ENCODE results near the gene ZNRF3.

Gene ZNRF3

DNA sequence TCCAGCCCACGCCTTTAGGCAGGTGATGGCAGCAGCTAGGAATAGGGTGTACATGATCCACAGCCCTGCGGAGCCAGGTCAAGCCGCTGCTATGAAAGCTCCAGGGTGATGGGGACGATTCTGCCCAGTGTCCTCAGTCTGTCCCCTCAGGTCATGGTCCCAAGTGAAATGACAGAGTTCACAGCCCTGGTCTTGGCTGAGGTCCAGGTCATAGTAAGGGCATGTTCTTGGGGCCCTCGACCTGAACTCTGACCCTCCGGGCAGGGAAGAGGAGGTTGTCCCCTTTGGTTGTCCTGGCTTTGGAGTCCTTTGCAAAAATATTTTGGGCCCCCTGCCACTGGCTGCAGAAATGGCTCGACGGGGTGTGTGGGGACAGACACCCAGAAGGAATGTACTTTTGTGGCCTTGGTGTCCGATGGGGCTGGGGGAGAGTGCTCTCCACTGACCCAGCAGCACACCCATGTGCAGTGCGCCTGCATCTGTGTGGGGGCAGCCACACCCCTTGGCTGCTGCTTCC lies 170.9 kb downstream of the ZNRF3 start:
- in situ Hi-C loops (cut with HindIII; ENCODE audit: low sequenced_read_pairs) = no loop called here

DNA sequence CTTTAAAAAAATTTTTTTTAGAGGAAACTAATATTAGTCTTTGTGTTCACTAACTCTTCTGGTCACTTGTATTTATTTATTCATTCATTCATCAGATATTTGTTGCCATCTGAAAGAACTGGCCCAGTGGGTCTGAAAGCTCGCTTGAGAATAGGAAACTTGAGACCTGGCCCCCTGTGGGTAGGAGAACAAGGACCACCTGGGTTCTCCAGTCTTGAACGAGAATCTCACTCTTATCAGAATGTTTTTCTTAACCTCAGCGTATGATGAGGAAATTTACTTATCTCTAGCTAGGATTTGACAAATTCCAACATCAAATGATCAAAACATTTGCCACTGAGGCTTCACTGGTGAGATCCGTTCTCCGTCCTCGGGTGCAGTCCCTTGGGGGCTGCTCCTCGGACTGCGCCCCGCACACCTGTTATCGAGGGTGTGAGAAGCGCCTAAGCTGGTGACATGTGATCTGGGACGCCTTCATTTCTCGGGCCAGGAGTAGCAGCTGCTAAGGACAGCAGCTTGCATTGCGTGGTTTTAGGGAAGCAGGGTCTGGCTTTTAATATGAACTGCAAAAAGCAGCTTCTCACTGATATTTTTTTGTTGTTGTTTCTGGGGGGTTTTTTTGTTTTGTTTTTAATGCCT lies 171.9 kb downstream of the ZNRF3 start:
- in situ Hi-C loops (cut with HindIII; ENCODE audit: low sequenced_read_pairs) = no loop called here

DNA sequence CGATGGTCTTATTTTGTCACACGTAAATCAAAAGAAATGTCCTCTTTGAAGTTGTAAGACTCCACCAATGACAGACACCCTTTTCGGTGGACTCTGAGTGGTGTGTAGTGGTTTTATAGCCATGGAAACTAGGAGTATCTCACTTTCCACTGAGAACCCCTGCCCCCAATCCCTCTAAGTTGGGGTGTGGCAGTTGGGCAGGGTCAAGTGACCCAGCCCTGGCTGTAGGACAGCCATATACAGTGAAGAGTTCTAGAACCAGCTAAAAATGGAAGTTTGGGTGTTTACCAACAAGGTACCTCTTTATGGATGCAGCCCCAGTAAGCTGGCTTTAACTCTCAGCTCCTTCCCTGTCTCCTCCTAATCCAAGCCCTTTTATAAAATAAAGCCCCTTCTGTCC lies 173.1 kb downstream of the ZNRF3 start:
- in situ Hi-C loops (cut with HindIII; ENCODE audit: low sequenced_read_pairs) = no loop called here

DNA sequence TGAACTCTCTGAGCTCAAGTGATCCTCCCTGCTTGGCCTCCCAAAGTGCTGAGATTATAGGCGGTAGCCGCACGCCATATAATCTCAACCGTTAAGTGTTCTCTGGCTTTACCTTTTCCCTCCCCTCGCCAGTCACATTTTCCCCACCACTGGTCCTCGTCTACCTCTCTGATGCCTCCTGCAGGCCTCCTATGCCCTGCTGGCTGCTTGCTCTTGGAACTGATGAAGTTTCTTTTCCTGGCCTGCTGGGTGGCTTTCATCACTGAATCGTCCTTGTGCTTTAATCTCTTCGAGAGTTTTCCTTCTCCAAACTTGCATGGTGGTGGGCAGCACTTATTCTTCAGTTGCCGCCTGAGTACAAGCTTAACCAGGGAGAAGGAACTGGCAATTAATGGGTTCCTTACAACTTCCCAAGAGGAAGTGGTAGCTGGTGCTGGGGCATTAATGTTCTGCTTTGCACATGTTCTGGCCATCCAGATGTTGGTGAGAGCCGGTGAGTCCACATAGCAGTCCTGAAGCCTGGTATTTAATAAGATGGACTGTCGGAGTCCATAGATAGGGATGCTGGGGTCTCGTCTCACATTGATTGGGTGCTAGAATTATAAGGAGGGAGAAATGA lies 177.0 kb downstream of the ZNRF3 start:
- in situ Hi-C loops (cut with HindIII; ENCODE audit: low sequenced_read_pairs) = no loop called here

DNA sequence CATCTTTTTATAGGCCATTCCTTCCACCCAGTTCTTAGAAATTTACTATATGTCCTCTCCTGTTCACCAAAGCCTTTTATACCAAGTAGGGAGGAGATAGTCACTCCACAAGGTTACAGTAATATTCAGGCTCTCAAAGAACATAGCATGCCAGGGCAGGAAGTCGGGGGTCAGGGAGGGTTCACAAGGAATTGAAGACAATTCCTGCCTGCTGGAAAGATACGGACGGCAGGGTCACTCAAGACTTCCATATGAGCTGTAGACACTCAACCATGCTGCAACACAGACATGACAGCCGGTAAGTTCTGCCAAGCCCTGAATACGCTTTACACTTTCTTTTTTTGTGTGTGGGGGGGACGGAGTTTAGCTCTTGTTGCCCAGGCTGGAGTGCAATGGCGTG lies 177.6 kb downstream of the ZNRF3 start:
- in situ Hi-C loops (cut with HindIII; ENCODE audit: low sequenced_read_pairs) = no loop called here

DNA sequence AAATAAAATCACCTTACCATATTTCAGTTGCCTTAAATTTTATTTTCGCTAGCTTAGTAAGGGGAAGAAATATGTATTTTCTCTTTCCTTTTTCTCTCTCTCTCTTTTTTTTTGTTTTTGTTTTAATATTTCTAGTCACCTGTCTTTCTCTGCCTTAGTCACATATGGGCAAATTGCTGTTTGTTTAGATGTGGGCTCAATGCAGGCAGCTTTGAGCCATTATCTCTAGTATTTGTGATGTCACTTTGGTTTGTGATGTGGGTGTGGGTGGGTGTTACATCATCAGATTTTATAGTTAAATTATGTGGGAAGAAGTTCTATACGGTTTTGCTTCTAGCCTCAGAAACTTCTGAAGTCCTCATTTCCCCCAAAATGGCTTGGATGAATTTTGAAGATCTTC lies 178.4 kb downstream of the ZNRF3 start, which contains the start of gene C22orf31:
TSS of gene C22orf31 (minus strand) at position 59 of the 400 bp plus-strand sequence. CDS start at position 20, 39 bp downstream.
- in situ Hi-C loops (cut with HindIII; ENCODE audit: low sequenced_read_pairs) = no loop called here

DNA sequence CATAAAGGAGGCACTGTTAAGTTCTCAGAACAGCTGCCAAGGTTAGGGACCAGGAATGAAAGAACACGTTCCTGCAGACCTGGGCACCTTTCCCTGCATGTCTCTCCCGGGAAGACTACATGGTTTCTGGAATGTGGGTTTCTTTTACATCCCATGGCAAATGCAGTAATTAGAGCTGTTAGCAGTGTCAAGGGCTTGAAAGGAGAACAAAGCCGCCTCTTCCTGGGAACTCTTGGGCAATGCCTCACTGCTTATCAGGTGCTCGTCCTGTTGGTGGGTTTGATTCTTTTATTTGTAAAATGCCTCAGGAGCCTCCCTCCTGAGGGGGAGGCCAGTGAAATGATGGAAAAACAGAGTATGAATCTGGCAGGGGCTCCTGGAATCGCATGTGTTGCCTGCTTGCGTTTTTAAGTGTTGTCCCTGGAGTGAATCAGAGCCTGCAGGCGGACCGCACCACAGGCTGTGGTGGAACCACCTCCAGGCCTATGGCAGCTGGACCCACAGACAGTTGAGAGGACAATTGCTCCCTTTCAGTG lies 179.0 kb downstream of the ZNRF3 start:
- in situ Hi-C loops (cut with HindIII; ENCODE audit: low sequenced_read_pairs) = no loop called here

DNA sequence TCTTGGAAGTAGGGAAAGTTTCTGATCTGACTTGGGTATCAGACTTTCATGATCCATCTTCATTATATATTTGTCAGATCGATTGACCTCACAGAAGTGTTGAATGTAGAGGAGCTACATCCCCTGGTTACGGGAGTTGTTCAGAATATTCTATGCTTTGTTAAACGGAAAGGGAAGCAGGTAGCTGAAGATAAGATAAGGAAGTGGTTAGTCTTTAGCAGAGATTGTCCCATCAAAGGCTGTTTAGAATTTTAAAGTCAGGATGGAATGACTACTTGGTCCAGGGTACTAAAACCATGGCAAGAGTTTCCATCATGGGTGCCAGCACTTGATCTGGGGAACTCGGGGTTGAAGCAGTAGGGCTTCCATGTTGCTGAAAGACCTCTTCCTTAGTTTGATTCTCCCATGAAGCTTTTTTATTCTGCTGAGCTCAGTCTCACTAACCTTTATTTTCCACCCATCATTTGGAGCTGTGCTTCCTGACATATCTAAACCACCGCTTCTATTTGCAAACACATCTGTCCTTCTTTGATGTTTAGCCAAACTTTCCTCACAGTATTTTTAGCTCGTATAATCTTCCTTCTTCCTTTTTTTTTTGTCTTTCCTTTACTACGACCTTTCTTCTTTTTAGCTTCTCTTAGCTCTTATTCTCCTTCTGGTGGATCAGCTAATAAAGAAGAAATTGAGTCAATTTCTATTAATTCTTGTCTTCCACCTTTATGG lies 182.3 kb downstream of the ZNRF3 start:
- in situ Hi-C loops (cut with HindIII; ENCODE audit: low sequenced_read_pairs) = no loop called here

DNA sequence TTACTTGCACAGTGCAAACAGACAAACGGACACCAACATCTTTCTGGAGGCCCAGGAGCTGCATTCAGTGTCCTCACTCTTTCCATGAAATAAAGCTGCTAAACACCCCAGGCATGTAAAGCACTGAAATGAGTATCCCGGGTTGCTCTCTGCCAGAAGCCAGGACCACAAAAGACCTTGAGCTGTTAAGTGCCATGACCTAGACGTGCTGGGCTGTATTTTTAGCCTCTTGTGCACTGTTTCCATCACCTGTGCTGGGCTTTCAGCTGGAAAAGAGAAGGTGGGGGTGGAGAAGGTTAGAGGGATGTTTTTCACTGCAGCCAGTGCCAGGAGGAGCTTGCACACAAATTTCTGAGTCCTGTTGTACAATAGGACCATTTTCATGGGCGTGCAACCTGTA lies 186.1 kb downstream of the ZNRF3 start:
- in situ Hi-C loops (cut with HindIII; ENCODE audit: low sequenced_read_pairs) = no loop called here

DNA sequence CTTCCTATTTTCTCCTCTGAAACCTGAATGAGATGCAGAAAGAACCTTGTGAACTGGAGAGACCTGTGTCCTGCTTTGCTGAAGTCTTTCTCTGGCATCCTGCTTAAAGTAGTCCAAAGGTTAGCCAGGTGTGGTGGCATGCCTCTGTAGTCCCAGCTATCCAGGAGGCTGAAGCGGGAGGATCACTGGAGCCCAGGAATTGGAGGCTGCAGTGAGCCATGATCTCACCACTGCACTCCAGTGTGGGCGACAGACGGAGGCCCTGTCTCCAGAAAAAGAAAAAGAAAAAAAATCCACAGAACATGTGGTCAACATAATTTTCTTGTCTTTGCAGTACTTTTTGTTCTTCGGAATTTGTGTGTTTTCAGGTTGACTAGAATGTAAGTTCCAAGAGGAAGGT lies 187.1 kb downstream of the ZNRF3 start:
- in situ Hi-C loops (cut with HindIII; ENCODE audit: low sequenced_read_pairs) = no loop called here

DNA sequence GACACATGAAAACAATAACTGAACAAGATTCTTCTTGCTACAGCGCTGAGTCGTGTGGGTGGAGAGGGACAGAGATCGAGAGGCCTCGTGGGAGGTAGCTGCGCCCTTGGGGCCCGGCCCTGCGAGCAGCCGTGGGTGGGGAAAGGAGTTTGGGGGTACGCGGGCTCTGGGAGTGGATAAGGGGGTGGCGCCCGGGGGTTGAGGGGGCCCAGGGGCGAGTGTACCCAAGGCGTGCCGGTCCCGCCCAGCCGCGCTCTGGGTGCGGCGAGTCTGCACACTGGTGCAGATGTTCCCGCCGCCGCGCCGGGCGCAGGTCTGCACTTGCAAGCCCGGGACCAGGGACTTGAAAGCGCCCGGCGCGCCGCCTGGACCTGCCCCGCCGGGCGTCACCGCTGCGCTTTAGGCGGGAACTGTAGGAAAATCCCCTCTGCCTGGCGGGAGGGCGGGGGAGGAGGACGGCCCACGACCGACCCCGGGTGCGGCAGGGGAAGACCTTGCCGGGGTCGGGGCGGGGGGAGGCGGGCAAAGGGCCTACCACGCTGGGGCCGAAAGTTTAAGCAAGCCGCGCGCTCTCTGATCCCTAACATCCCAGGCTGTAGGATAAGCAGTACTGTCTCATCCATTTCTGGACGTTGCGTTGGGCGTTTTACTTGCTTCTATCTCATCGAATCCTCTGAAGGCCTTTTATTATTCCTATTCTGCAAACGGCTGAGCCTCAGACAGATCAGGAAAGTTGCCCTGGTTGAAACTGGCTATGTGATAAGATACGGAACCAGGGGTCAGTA lies 188.1 kb downstream of the ZNRF3 start:
- in situ Hi-C loops (cut with HindIII; ENCODE audit: low sequenced_read_pairs) = no loop called here

DNA sequence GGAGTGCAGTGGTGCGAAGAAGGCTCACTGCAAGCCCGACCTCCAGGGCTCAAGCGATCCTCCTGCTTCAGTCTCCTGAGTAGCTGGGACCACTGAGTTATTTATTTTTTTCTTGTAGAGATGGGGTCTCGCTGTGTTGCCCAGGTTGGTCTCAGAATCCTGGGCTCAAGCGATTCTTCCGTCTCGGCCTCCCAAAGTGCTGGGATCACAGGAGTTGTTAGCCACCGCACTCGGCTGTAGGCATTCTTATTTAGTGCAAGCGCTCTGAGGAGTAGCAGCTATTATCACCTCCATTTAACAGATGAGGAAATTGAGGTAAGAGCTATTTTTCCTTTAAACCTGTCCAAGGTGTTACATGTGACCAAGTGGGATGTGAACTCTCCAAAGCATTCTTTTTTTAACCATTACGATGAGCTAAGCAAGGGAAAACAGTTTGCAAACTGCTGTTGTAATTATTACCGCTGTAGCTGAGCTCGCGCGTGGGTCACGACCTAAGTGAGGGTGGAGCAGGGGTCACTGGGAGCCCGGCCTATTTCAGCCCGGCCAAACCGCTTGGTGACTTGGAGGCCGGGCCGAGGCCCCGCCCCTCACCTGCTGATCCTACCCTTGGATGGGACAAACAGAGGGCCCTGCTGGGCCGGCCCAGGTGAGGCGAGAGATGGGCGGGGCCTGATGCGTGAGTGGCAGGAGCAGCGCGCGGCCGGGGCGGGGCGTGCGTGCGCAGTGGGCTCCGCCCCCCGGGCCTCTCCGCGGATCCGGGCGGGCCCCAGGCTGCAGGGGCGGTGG lies 189.0 kb downstream of the ZNRF3 start:
- in situ Hi-C loops (cut with HindIII; ENCODE audit: low sequenced_read_pairs) = no loop called here

DNA sequence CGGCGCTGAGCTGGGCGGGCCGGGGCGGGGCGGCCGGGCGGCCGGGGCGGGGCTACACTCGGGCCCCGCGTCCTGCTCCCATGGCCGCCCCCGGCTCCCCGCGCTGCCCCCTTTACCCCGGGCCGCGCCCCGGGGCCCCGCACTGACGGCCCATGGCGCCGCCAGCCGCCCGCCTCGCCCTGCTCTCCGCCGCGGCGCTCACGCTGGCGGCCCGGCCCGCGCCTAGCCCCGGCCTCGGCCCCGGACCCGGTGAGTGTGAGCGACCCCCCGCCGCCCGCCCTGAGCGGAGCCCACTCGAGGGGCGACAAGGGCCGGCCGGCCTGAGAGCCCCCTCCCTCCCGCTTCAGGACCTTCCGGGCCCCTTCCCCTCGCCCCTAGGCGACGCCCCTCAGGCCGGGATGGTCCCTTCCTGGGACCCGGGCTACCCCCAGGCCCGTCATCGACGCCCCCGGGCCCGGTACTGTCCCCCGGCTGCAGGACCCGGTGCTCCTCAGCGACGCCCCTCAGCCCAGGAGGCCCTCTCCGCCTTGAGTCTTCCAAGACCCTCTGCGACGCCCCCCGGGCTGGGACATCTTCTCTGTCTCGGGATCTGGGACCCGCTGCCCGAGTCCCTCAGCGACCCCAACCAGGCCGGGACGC lies 189.7 kb downstream of the ZNRF3 start, which contains the start of gene KREMEN1:
TSS of gene KREMEN1 (plus strand) at position 57 of the 639 bp plus-strand sequence. CDS start at position 153, 96 bp downstream.
- in situ Hi-C loops (cut with HindIII; ENCODE audit: low sequenced_read_pairs) = no loop called here

DNA sequence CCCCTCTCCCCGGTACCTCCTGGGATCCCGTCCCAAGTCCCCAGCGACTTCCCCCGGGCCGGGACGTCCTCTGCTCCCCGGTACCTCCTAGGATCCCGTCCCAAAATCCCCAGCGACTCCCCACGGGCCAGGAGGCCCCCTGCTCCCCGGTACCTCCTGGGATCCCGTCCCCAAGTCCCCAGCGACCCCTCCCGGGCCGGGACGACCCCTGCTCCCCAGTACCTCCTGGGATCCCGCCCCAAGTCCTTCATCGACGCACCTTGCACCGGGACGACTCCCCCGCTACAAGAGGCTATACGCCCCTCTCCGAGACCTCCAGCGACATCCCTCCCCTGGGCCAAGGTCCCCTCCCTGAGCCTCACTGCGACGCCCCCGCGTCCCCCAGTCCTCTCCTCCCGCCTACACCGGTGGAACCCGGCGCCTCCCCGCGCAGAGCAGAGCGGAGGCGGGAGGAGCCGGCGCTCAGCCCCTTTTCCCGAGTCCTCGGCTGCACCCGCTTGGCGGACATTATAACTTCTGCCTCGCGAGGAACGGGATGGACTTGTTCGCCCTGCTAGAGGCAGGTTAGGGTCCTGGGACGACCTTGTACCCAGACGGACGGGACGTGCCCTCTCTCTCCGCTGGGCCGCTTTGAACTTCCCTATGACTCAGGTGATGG lies 190.4 kb downstream of the ZNRF3 start:
- in situ Hi-C loops (cut with HindIII; ENCODE audit: low sequenced_read_pairs) = no loop called here

DNA sequence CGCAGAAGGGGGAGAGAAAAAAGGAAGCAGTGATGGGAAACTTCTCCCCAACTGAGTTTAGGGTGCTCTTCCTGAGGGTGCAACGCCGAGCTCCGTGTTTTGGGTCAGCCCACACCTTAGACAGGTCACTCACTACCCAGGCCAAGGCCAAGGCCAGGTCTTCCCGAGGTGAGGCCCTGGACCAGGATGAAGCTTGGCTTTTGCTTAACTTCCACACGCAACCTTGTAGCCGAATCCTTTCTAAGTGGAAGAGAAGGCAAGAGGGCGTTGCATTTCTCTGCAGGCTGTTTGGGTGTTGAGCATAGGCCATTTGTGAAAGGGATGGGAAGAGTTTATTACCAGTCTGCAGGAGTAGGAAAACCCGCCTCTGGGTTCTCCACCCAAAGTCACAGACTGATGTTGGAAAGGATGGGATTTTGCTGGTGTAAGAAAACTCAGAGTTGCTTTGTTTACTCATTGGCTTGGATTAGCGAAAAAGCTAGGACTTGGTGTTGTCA lies 191.0 kb downstream of the ZNRF3 start:
- in situ Hi-C loops (cut with HindIII; ENCODE audit: low sequenced_read_pairs) = no loop called here

DNA sequence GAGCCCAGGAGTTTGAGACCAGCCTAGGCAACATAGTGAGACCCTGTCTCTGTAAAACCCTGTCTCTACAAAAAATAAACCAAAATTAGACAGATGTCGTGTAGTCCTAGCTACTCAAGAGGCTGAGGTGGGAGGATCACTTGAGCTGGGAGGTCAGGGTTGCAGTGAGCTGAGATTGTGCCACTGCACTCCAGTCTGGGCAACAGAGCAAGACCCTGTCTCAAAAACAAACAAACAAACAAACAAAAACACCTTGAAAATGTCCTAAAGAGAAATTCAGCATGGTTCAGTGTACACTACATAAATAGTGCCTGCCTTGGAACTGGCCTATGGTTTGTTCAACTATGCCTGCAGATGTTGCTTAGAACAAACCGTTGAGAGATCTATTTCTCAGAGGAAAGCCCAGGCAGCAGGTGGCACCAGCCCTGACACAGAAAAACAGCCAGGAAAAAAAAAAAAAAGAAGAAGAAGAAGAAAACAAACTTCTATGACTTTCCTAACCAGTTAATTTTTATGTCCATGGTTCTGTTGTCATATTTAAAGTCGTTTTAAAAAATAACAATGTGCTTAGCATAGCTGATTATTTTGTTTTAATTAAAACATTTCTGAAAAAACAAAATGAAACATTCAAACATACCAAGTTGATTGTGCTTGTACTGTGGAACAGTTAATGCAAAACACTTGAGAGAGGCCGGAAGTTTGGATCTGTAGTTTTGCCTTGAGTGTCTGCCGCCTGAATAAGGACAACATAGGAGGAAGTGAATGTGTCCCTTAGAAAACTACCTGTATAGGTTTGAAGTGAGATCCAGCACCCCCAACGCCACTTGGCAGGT lies 194.9 kb downstream of the ZNRF3 start:
- in situ Hi-C loops (cut with HindIII; ENCODE audit: low sequenced_read_pairs) = no loop called here

DNA sequence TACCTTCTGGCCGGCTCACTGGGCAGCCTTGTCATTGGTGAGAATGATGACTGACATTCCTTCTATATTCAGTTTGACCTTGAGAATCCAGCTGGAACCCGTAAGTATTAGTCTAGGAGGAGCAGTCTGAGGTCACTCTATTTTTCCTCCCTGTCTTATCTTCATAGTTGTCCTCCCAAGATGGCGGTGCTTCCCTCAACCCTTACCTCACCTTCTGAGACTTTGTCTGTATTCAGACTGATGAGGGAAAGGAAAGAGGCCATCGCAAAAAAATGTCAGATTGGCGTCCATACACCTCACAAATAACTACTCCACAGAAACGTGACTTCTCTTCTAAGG lies 195.5 kb downstream of the ZNRF3 start:
- in situ Hi-C loops (cut with HindIII; ENCODE audit: low sequenced_read_pairs) = no loop called here
